Stimulated activated CD4-positive, alpha-beta T cell treated with anti-CD3 and anti-CD28 coated beads, Interleukin-1b, Interleukin-23, amount 100 ng/mL, for 48 hours (primary cell): Measurements from ENCODE around the gene LMBRD2.
"Not testable (repeated sequence)": the region's sequence is repeated elsewhere in the genome, so short reads cannot be mapped to it uniquely, and the experiment has no call there.

Experiments
- DNase-seq: peaks from one replicate; pipeline ENCODE4 v3.0.0-alpha.2; 2020

Gene LMBRD2

GRCh38 chr5:36160617-36161016 lies 8.9 kb upstream of the LMBRD2 start:
- DNase-seq = no peak

- DNase-seq = no peak
These were observed 6.5 kb upstream of the LMBRD2 start for GRCh38 chr5:36158144-36158543.

- no peak for DNase-seq
These were observed 4.9 kb upstream of the LMBRD2 start for GRCh38 chr5:36156619-36157018.

- no peak for DNase-seq
These were observed 4.5 kb upstream of the LMBRD2 start for GRCh38 chr5:36156121-36156601.

GRCh38 chr5:36155291-36155690 lies 3.6 kb upstream of the LMBRD2 start:
- DNase-seq = no peak

- no peak for DNase-seq
These were observed 2.0 kb upstream of the LMBRD2 start for GRCh38 chr5:36153726-36154125.

GRCh38 chr5:36153298-36153677 lies 1.6 kb upstream of the LMBRD2 start:
- DNase-seq = no peak

GRCh38 chr5:36152324-36153297 lies 924 bp upstream of the LMBRD2 start:
- DNase-seq = no peak

GRCh38 chr5:36150676-36151433 lies 832 bp downstream of the LMBRD2 start:
- peak; percentile 68 for DNase-seq

GRCh38 chr5:36147681-36148080 lies 4.0 kb downstream of the LMBRD2 start:
- no peak for DNase-seq

GRCh38 chr5:36146390-36146789 lies 5.3 kb downstream of the LMBRD2 start:
- DNase-seq = no peak

GRCh38 chr5:36145311-36145710 lies 6.4 kb downstream of the LMBRD2 start:
- DNase-seq = no peak

- no peak for DNase-seq
These were observed 12.6 kb downstream of the LMBRD2 start for GRCh38 chr5:36138900-36139683.

- DNase-seq = no peak
These were observed 15.1 kb downstream of the LMBRD2 start for GRCh38 chr5:36136581-36136980.

GRCh38 chr5:36135988-36136387 lies 15.7 kb downstream of the LMBRD2 start:
- DNase-seq = no peak

GRCh38 chr5:36133009-36133408 lies 18.7 kb downstream of the LMBRD2 start:
- not testable (repeated sequence) for DNase-seq

- DNase-seq = not testable (repeated sequence)
These were observed 22.0 kb downstream of the LMBRD2 start for GRCh38 chr5:36129666-36130065.

GRCh38 chr5:36128795-36129194 lies 22.9 kb downstream of the LMBRD2 start:
- no peak for DNase-seq

GRCh38 chr5:36125868-36126267 lies 25.8 kb downstream of the LMBRD2 start:
- no peak for DNase-seq

- no peak for DNase-seq
These were observed 40.4 kb downstream of the LMBRD2 start for GRCh38 chr5:36111238-36111637.

GRCh38 chr5:36108758-36109460 lies 42.8 kb downstream of the LMBRD2 start:
- no peak for DNase-seq

GRCh38 chr5:36105819-36106218 lies 45.9 kb downstream of the LMBRD2 start:
- no peak for DNase-seq
